Measurements from ENCODE around the gene VRTN. TPM values are rescaled to one million over a fixed set of nuclear protein-coding genes. Genes with fewer than 3 reads are reported as not detected.

The VRTN gene
- total and polyA plus RNA-seq, 2 of the 8 experiments (the other 6 are each of a cell fraction or from before 2014, with no cell fraction given) = 133 to 148 TPM

DNA sequence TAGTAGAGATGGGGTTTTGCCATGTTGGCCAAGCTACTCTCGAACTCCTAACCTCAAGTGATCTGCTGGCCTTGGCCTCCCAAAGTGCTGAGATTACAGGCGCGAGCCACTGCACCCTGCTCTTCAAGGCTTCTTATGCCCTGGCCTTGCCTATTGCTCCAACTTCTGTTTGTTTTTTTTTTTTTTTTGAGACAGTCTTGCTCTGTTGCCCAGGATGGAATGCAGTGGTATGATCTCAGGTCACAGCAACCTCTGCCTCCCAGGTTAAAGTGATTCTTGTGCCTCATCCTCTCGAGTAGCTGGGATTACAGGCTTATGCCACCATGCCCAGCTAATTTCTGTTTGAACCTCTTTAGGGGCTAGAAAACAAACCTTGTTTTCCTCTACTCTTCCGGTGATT is 39.6 kb upstream of the VRTN start:
- Histone ChIP-seq H3K14ac (ENCODE audit: insufficient read length) (no peak overlapping the region), H3K4me2 (ENCODE audit: insufficient read depth in 1 of 2, low read depth in 2 of 2, low read length in 2 of 2) (no peak overlapping the region), H2BK12ac (ENCODE audit: low read depth, low read length) (no peak overlapping the region), H3K9me3 (ENCODE audit: insufficient read depth in 2 of 2, low read depth in 1 of 2, low read length in 1 of 2) (no peaks in the 10 kb centered on the region), H2AK5ac (ENCODE audit: low read depth, low read length) (no peak overlapping the region), H2BK20ac (ENCODE audit: low read length) (no peak overlapping the region), H4K8ac (ENCODE audit: extremely low read depth, insufficient read depth, low read length) (no peak overlapping the region), H2BK15ac (ENCODE audit: low read length) (no peak overlapping the region), H3K56ac (replicated peaks; ENCODE audit: insufficient read length, low read depth, low read length) (no peak overlapping the region), H3K4me3 (ENCODE audit: extremely low read depth in 1 of 4, insufficient read depth in 2 of 4, low read depth in 3 of 4, low read length in 4 of 4) (no peak overlapping the region), H4K91ac (replicated peaks; ENCODE audit: insufficient read length, low read length) (no peak overlapping the region), H4K5ac (ENCODE audit: insufficient read length, low read depth, low read length) (no peak overlapping the region), H3K36me3 (ENCODE audit: control insufficient read depth in 2 of 4, insufficient read depth in 4 of 4, low read length in 3 of 4) (no peaks in the 10 kb centered on the region), H2BK120ac (replicated peaks; ENCODE audit: low read depth, low read length) (no peak overlapping the region), H3K9ac (replicated peaks in 1 of 4; ENCODE audit: extremely low read depth in 1 of 4, low read depth in 3 of 4, low read length in 3 of 4) (no peak overlapping the region), H3K79me2 (ENCODE audit: control insufficient read depth in 1 of 2, insufficient read depth in 2 of 2, low read length in 2 of 2) (no peaks in the 10 kb centered on the region), H3K27ac (ENCODE audit: low read depth, low read length) (no peak overlapping the region), H3K4me1 (replicated peaks in 1 of 4; ENCODE audit: control insufficient read depth in 3 of 4, insufficient read depth in 4 of 4, low read length in 3 of 4) (no peaks in the 10 kb centered on the region), H3K79me1 (ENCODE audit: low read depth, low read length) (no peaks in the 10 kb centered on the region), H3K4ac (replicated peaks; ENCODE audit: insufficient read length, low read depth, low read length) (no peak overlapping the region), H4K20me1 (replicated peaks in 1 of 2; ENCODE audit: control insufficient read depth in 1 of 2, insufficient read depth in 2 of 2, low read length in 2 of 2) (no peaks in the 10 kb centered on the region), H2BK5ac (ENCODE audit: low read depth, low read length) (no peak overlapping the region), H3K23me2 (ENCODE audit: low read depth, low read length) (no peaks in the 10 kb centered on the region), H2AFZ (ENCODE audit: low read length) (no peak overlapping the region), H3K23ac (ENCODE audit: insufficient read length) (no peak overlapping the region), H3K18ac (ENCODE audit: extremely low read depth, low read length) (no peak overlapping the region), H3K27me3 (replicated peaks in 1 of 4; ENCODE audit: control insufficient read depth in 3 of 4, extremely low read depth in 1 of 4, insufficient read depth in 3 of 4, low read length in 3 of 4) (no peaks in the 10 kb centered on the region)
- DNase-seq (ENCODE audit: low read depth in 1 of 2, low spot score in 2 of 2) (no peak), FAIRE-seq (no peak)
- CTCF ChIA-PET (ENCODE audit: partially characterized antibody) = interaction anchor here (0.6 to 14.0 kb wide), 8 partner anchors 12 to 272 kb away, joined by 3 to 144 read pairs (median 4); partner anchors contain the start of gene ABCD4
- WGBS, 2 experiments (ENCODE audit: extremely low coverage in 1 of 2, insufficient coverage in 1 of 2, insufficient read length in 1 of 2, insufficient replicate concordance in 2 of 2, low coverage in 1 of 2, low lambda C conversion rate in 2 of 2, missing lambda C conversion rate in 1 of 2) = 95% methylated on average over 5 of the region's 5 CpGs; no CpG with 5 or more reads in 1 of the 2 experiments
- POLR2A ChIA-PET (ENCODE audit: partially characterized antibody) = interaction anchor here (1.5 to 1.6 kb wide), 3 partner anchors 14 to 40 kb away, joined by 3 to 5 read pairs (median 5); partner anchors contain the start of gene VRTN
- TF ChIP-seq PHF8 (conservative IDR thresholded peaks at IDR 0.05; ENCODE audit: low read depth, low read length) (no peak), CBX5 (IDR thresholded peaks at IDR 0.05; ENCODE audit: low read depth, low read length) (no peak), MAFK (IDR thresholded peaks at IDR 0.05; ENCODE audit: low read depth, low read length) (no peak)
